Measurements from ENCODE around the gene AKT3. TPM values are rescaled to one million over a fixed set of nuclear protein-coding genes. Genes with fewer than 3 reads are reported as not detected.

AKT3 gene
- total and polyA plus RNA-seq, 2 experiments from 2014 or later: 3.5 to 23.4 TPM

DNA sequence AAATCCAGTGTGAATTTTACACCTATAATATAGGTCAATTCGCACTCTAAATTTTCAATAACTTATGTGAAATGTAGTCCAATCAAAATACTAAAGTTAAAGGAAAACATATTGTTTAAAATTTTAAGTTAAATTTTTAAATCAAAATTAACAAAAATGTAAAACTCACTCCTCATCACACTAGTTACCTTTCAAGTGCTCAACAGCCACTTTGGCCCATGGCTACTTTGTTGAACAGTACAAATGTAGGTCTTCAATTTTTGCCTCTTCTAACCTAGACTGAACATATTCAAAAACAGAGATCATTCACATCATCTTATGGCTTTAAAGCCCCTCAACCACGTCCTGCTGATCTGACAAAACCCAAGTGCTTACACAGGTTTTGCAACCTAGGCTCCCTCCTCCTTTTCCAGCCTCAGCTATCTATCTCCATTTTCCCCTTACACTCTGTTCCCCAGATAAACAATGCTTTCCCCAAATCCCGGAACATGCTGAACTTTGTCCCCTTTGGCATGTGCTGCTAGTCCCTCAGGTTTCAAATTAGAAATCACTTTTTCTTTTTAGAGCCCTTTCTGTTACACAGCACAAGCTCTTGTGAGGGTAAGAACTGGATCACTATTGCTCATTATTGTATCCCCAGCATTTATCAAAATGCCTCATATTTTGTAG, 110.6 kb downstream of the AKT3 start:
- TF ChIP-seq, protein P1, sequence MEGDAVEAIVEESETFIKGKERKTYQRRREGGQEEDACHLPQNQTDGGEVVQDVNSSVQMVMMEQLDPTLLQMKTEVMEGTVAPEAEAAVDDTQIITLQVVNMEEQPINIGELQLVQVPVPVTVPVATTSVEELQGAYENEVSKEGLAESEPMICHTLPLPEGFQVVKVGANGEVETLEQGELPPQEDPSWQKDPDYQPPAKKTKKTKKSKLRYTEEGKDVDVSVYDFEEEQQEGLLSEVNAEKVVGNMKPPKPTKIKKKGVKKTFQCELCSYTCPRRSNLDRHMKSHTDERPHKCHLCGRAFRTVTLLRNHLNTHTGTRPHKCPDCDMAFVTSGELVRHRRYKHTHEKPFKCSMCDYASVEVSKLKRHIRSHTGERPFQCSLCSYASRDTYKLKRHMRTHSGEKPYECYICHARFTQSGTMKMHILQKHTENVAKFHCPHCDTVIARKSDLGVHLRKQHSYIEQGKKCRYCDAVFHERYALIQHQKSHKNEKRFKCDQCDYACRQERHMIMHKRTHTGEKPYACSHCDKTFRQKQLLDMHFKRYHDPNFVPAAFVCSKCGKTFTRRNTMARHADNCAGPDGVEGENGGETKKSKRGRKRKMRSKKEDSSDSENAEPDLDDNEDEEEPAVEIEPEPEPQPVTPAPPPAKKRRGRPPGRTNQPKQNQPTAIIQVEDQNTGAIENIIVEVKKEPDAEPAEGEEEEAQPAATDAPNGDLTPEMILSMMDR (IDR thresholded peaks at IDR 0.05; ENCODE audit: low read depth, low read length): no peak
- peaks cover 15% of the 10 kb centered on the region for H3K4me1 ChIP-seq (ENCODE audit: low read depth)
- peak overlapping the region; percentile 62 for H3K27ac ChIP-seq
- peak in 1 of 2 donors; percentile 78 for DNase-seq (ENCODE audit: low read depth in 1 of 2, low spot score in 1 of 2)
- no peaks in the 10 kb centered on the region for H3K9me3 ChIP-seq (ENCODE audit: low read depth)
- no peaks in the 10 kb centered on the region for H3K27me3 ChIP-seq
- H3K4me3 ChIP-seq: no peak overlapping the region
- no peaks in the 10 kb centered on the region for H3K36me3 ChIP-seq

DNA sequence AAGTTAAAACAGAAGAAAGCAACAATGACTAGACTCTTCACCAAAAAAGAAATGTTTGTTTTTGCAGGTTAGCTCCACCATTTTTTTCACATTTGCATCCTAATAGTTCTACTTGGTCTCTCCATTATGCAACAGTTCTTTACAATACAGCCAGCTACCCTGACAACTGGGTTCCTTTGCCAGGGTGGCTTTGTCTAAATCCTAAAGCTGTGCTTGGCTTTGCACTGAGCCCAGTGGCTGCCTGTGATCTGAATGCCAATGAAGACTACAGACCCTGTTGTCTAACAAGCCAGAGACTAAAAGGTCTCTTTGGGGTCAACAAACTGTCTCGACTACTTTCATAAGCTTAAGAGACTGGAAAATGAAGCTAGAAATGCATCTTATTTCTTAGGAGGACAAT, 112.0 kb downstream of the AKT3 start:
- H3K27me3 ChIP-seq: no peaks in the 10 kb centered on the region
- no peak overlapping the region for H3K27ac ChIP-seq
- no peaks in the 10 kb centered on the region for H3K36me3 ChIP-seq
- DNase-seq (ENCODE audit: low read depth in 1 of 2, low spot score in 1 of 2): no peak
- H3K9me3 ChIP-seq (ENCODE audit: low read depth): no peaks in the 10 kb centered on the region
- no peak overlapping the region for H3K4me3 ChIP-seq
- H3K4me1 ChIP-seq (ENCODE audit: low read depth): peaks cover 15% of the 10 kb centered on the region
- TF ChIP-seq, protein P1 (IDR thresholded peaks at IDR 0.05; ENCODE audit: low read depth, low read length): no peak

DNA sequence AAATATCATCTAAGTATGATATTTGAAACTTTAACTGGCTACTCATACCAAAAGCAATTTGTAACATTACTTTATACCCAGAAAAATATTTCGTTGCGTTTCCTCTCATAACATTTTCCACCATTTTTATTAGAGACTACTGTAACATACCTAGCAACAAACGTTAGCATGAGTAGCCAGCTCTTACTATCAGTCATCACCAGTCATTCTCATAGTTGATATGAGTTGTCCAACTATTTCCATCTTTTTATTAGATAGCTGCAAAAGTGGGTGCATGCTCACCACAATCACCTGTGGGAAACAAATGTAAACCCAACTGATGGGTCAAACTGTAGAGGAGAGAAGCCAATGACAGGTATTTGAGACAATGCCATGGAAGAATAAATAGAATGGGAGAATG, 114.6 kb downstream of the AKT3 start:
- Histone ChIP-seq H3K27ac (no peak overlapping the region), H3K9me3 (ENCODE audit: low read depth) (no peaks in the 10 kb centered on the region), H3K36me3 (no peaks in the 10 kb centered on the region), H3K4me3 (no peak overlapping the region), H3K27me3 (no peaks in the 10 kb centered on the region), H3K4me1 (ENCODE audit: low read depth) (peaks cover 12% of the 10 kb centered on the region)
- no peak for DNase-seq (ENCODE audit: low read depth in 1 of 2, low spot score in 1 of 2)
- TF ChIP-seq, protein P1 (IDR thresholded peaks at IDR 0.05; ENCODE audit: low read depth, low read length): no peak

DNA sequence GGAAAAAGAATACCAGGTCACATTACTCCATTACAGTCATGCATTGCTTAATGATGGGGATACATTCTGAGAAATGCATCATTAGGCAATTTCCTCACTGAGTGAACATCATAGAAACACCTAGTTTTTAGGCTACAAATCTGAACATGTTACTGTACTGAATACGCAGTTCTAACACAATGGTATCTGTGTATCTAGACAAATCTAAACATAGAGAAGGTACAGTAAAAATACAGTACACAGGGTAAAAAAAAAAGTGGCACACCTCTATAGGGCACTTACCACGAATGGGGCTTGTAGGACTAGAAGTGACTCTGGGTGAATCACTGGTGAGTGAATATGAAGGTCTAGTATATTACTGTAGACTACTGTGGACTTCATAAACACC, 115.7 kb downstream of the AKT3 start:
- TF ChIP-seq, protein P1 (IDR thresholded peaks at IDR 0.05; ENCODE audit: low read depth, low read length): no peak
- no peak overlapping the region for H3K27ac ChIP-seq
- no peak overlapping the region for H3K4me3 ChIP-seq
- DNase-seq (ENCODE audit: low read depth in 1 of 2, low spot score in 1 of 2): peak in 1 of 2 donors; percentile 54
- H3K36me3 ChIP-seq: no peaks in the 10 kb centered on the region
- H3K4me1 ChIP-seq (ENCODE audit: low read depth): peaks cover under 1% of the 10 kb centered on the region
- no peaks in the 10 kb centered on the region for H3K27me3 ChIP-seq
- no peaks in the 10 kb centered on the region for H3K9me3 ChIP-seq (ENCODE audit: low read depth)

DNA sequence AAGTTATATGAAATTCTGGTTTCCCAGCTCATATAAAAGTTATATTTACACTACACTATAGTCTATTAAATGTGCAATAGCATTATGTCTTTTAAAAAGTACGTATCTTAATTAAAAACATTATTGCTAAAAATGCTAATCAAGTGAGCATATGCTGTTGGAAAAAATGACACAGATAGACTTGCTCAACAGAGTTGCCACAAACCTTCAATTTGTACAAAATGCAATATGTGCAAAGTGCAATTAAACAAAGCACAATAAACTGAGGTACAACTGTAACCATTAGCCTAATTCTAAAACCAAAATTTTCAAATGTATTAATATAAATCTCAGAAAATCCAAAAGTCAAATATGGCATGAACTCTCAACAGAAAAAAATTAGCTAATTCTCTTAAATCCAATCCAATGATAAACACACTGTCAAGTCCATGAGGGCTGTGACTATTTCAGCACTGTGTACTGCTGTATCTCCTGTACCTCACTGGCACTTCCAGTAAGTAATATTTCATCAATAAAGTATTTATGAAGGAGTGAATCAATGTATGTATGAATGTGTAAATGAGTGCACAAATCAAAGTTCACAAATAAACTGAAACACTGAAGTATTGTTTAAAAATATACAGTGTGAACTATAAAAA, 116.3 kb downstream of the AKT3 start:
- no peak for DNase-seq (ENCODE audit: low read depth in 1 of 2, low spot score in 1 of 2)
- no peaks in the 10 kb centered on the region for H3K4me1 ChIP-seq (ENCODE audit: low read depth)
- no peak overlapping the region for H3K4me3 ChIP-seq
- H3K27ac ChIP-seq: no peak overlapping the region
- TF ChIP-seq, protein P1 (IDR thresholded peaks at IDR 0.05; ENCODE audit: low read depth, low read length): no peak
- no peaks in the 10 kb centered on the region for H3K27me3 ChIP-seq
- no peaks in the 10 kb centered on the region for H3K36me3 ChIP-seq
- no peaks in the 10 kb centered on the region for H3K9me3 ChIP-seq (ENCODE audit: low read depth)

All from cardiac muscle cell (in vitro differentiated cells and primary cell).